Loucy (cell line): ENCODE measurements around the gene C1orf159.

Experiments used
- H2AFZ ChIP-seq: fragments of 200-600 bp; sonication (generic); 2 replicates; pipeline ENCODE4 v1.6.0; 2016; ENCODE audit warnings: antibody characterized with exemption, mild to moderate bottlenecking, low read length, moderate library complexity
- H3F3A ChIP-seq: fragments of 200-600 bp; 2 replicates; pipeline ENCODE4 v1.6.0; 2016; ENCODE audit warnings: antibody characterized with exemption, low read depth, mild to moderate bottlenecking
- H3K27me3 ChIP-seq: fragments of 200-600 bp; sonication (generic); 2 replicates; pipeline ENCODE4 v1.6.1; 2014; ENCODE audit warnings: low read length, mild to moderate bottlenecking; ENCODE audit not compliant: insufficient read depth, poor library complexity, severe bottlenecking
- H3K36me3 ChIP-seq: fragments of 200-600 bp; sonication (generic); 2 replicates; pipeline ENCODE4 v1.6.1; 2016; ENCODE audit warnings: low read length; ENCODE audit not compliant: insufficient read depth
- H3K4me1 ChIP-seq: fragments of 200-600 bp; sonication (generic); 2 replicates; pipeline ENCODE4 v1.5.1; 2014; ENCODE audit warnings: low read length, mild to moderate bottlenecking; ENCODE audit not compliant: insufficient read depth, poor library complexity, severe bottlenecking
- H3K4me2 ChIP-seq: fragments of 200-600 bp; sonication (generic); 2 replicates; pipeline ENCODE4 v1.6.0; 2014; ENCODE audit warnings: antibody characterized with exemption, low read length, low read depth, mild to moderate bottlenecking; ENCODE audit not compliant: poor library complexity, severe bottlenecking
- H3K4me3 ChIP-seq: fragments of 200-600 bp; sonication (generic); 2 replicates; pipeline ENCODE4 v1.5.1; 2014; ENCODE audit warnings: low read length, mild to moderate bottlenecking, mixed read lengths; ENCODE audit not compliant: poor library complexity, severe bottlenecking
- H3K79me2 ChIP-seq: fragments of 200-600 bp; sonication (generic); 2 replicates; pipeline ENCODE4 v1.6.1; 2014; ENCODE audit warnings: low read length; ENCODE audit not compliant: insufficient read depth
- H3K9ac ChIP-seq: fragments of 200-600 bp; sonication (generic); 2 replicates; pipeline ENCODE4 v1.6.0; 2014; ENCODE audit warnings: mild to moderate bottlenecking, low read depth, low read length, moderate library complexity; ENCODE audit not compliant: poor library complexity, severe bottlenecking
- H3K9me2 ChIP-seq: fragments of 200-600 bp; sonication (generic); replicated peaks from 2 replicates; pipeline ENCODE4 v1.6.1; 2016; ENCODE audit warnings: low read depth, low read length, mixed read lengths
- H3K9me3 ChIP-seq: fragments of 200-600 bp; sonication (generic); 2 replicates; pipeline ENCODE4 v1.6.1; 2014; ENCODE audit warnings: mild to moderate bottlenecking, antibody characterized with exemption, low read length, low read depth; ENCODE audit not compliant: insufficient read depth
- H4K20me1 ChIP-seq: fragments of 200-600 bp; sonication (generic); 2 replicates; pipeline ENCODE4 v1.6.0; 2014; ENCODE audit warnings: antibody characterized with exemption, low read length, mild to moderate bottlenecking; ENCODE audit not compliant: insufficient read depth, poor library complexity, severe bottlenecking
- EZH2phosphoT487 ChIP-seq: fragments of 200-600 bp; IDR thresholded peaks from 2 replicates; pipeline ENCODE4 v1.6.1; 2018; ENCODE audit warnings: antibody characterized with exemption, mild to moderate bottlenecking, moderate library complexity, borderline replicate concordance
- TF ChIP-seq, protein P1 (sequence below): fragments of 200-600 bp; sonication (generic); conservative IDR thresholded peaks from 2 replicates; pipeline ENCODE4 v1.5.1; 2014; ENCODE audit warnings: mild to moderate bottlenecking, antibody characterized with exemption, low read length

C1orf159 gene

DNA sequence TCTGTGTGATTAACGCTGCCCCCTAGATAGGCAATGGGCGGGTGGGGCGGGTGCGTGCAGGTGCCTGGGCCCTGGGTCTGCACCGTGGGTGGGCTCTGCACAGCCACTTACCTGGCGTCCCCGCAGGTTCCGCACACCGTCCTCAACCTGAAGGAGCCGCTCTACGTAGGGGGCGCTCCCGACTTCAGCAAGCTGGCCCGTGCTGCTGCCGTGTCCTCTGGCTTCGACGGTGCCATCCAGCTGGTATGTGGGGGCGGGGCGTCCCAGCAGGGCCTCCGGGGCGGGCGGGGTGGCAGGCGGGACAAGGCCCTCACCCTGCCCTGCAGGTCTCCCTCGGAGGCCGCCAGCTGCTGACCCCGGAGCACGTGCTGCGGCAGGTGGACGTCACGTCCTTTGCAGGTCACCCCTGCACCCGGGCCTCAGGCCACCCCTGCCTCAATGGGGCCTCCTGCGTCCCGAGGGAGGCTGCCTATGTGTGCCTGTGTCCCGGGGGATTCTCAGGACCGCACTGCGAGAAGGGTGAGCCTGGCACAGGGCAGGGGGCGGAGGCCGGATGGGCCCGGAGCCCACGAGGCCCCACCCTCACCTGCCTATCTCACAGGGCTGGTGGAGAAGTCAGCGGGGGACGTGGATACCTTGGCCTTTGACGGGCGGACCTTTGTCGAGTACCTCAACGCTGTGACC, 64.6 kb downstream of the C1orf159 start:
- no peaks in the 10 kb centered on the region for H3K36me3 ChIP-seq
- no peak overlapping the region for H3K9ac ChIP-seq
- H3K4me3 ChIP-seq: no peak overlapping the region
- H3K9me2 ChIP-seq: no peaks in the 10 kb centered on the region
- H3K4me2 ChIP-seq: no peak overlapping the region
- no peaks in the 10 kb centered on the region for H3K27me3 ChIP-seq
- H3K9me3 ChIP-seq: no peaks in the 10 kb centered on the region
- no peaks in the 10 kb centered on the region for H3K79me2 ChIP-seq
- H4K20me1 ChIP-seq: no peaks in the 10 kb centered on the region
- H3F3A ChIP-seq: no peaks in the 10 kb centered on the region
- TF ChIP-seq, protein P1, sequence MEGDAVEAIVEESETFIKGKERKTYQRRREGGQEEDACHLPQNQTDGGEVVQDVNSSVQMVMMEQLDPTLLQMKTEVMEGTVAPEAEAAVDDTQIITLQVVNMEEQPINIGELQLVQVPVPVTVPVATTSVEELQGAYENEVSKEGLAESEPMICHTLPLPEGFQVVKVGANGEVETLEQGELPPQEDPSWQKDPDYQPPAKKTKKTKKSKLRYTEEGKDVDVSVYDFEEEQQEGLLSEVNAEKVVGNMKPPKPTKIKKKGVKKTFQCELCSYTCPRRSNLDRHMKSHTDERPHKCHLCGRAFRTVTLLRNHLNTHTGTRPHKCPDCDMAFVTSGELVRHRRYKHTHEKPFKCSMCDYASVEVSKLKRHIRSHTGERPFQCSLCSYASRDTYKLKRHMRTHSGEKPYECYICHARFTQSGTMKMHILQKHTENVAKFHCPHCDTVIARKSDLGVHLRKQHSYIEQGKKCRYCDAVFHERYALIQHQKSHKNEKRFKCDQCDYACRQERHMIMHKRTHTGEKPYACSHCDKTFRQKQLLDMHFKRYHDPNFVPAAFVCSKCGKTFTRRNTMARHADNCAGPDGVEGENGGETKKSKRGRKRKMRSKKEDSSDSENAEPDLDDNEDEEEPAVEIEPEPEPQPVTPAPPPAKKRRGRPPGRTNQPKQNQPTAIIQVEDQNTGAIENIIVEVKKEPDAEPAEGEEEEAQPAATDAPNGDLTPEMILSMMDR: no peak
- no peak for TF ChIP-seq EZH2phosphoT487
- H2AFZ ChIP-seq: no peak overlapping the region
- no peaks in the 10 kb centered on the region for H3K4me1 ChIP-seq

DNA sequence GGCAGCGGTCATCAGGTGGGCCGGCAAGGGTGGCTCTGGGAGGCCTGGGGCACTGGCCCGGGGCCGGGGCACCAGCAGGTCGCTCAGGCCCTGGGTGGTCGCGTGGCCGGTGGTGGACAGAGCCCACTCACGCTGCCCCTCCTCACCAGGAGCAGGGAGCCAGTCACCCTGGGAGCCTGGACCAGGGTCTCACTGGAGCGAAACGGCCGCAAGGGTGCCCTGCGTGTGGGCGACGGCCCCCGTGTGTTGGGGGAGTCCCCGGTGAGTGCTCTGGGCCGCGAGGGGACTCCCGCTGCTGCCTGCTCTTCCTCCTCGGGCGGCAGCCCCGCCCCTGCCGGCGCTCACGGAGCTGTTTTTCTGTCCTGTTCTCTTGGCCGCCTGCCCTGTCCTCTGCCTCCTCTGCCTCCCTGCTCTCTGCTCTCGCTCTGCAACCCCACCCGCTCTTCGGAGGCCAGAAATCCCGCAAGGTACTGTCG, 65.3 kb downstream of the C1orf159 start:
- Histone ChIP-seq H3K9ac (no peak overlapping the region), H3K27me3 (no peaks in the 10 kb centered on the region), H3K4me2 (no peak overlapping the region), H3K9me2 (no peaks in the 10 kb centered on the region), H3K36me3 (no peaks in the 10 kb centered on the region), H3K4me3 (no peak overlapping the region), H3K79me2 (no peaks in the 10 kb centered on the region), H3F3A (no peaks in the 10 kb centered on the region), H4K20me1 (no peaks in the 10 kb centered on the region), H2AFZ (no peak overlapping the region), H3K9me3 (no peaks in the 10 kb centered on the region), H3K4me1 (no peaks in the 10 kb centered on the region)
- TF ChIP-seq, protein P1: no peak
- no peak for TF ChIP-seq EZH2phosphoT487

DNA sequence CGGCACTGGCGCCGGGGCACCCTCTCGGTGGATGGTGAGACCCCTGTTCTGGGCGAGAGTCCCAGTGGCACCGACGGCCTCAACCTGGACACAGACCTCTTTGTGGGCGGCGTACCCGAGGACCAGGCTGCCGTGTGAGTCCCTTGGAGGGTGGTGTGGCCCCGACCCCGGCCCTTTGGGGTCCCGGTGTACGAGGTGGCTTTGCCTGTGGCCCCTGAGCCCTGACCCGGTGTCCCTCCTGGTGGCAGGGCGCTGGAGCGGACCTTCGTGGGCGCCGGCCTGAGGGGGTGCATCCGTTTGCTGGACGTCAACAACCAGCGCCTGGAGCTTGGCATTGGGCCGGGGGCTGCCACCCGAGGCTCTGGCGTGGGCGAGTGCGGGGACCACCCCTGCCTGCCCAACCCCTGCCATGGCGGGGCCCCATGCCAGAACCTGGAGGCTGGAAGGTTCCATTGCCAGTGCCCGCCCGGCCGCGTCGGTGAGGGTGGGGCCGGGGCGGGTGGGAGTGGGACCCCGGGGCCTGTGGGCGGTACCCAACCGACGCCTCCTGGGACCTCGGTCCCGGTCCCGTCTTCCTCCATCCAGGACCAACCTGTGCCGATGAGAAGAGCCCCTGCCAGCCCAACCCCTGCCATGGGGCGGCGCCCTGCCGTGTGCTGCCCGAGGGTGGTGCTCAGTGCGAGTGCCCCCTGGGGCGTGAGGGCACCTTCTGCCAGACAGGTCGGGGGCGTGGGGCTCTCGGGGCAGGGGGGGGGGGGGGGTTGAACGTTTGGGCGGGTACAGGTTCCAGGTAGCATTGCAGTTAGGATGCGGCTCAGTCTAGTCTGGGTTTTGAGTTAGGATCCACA, 66.3 kb downstream of the C1orf159 start:
- no peaks in the 10 kb centered on the region for H3K4me1 ChIP-seq
- H3K4me2 ChIP-seq: no peak overlapping the region
- H3K36me3 ChIP-seq: no peaks in the 10 kb centered on the region
- H3F3A ChIP-seq: no peaks in the 10 kb centered on the region
- no peaks in the 10 kb centered on the region for H3K79me2 ChIP-seq
- TF ChIP-seq, protein P1: no peak
- no peak for TF ChIP-seq EZH2phosphoT487
- H3K9ac ChIP-seq: no peak overlapping the region
- H3K9me2 ChIP-seq: no peaks in the 10 kb centered on the region
- no peaks in the 10 kb centered on the region for H3K9me3 ChIP-seq
- H3K4me3 ChIP-seq: no peak overlapping the region
- H3K27me3 ChIP-seq: no peaks in the 10 kb centered on the region
- H2AFZ ChIP-seq: no peak overlapping the region
- no peaks in the 10 kb centered on the region for H4K20me1 ChIP-seq
